Activated CD8-positive, alpha-beta memory T cell treated with anti-CD3 and anti-CD28 coated beads, Interleukin-2, amount 50 U/mL, for 1 hour (primary cell): ENCODE results near the gene EFNA2.

Source experiments
- DNase-seq: peaks from one replicate; pipeline ENCODE4 v3.0.0-alpha.2; 2020; ENCODE audit errors: extremely low read depth

Gene EFNA2

GRCh38 chr19:1284293-1284978 lies 1.2 kb upstream of the EFNA2 start:
- no peak for DNase-seq

GRCh38 chr19:1284979-1285736 lies 515 bp upstream of the EFNA2 start:
- DNase-seq: no peak

GRCh38 chr19:1286487-1287353 lies 1.0 kb downstream of the EFNA2 start:
- no peak for DNase-seq

GRCh38 chr19:1287354-1288225 lies 1.9 kb downstream of the EFNA2 start:
- no peak for DNase-seq

GRCh38 chr19:1288226-1288612 lies 2.5 kb downstream of the EFNA2 start:
- DNase-seq: no peak

GRCh38 chr19:1288833-1289685 lies 3.4 kb downstream of the EFNA2 start:
- DNase-seq: no peak

DNA sequence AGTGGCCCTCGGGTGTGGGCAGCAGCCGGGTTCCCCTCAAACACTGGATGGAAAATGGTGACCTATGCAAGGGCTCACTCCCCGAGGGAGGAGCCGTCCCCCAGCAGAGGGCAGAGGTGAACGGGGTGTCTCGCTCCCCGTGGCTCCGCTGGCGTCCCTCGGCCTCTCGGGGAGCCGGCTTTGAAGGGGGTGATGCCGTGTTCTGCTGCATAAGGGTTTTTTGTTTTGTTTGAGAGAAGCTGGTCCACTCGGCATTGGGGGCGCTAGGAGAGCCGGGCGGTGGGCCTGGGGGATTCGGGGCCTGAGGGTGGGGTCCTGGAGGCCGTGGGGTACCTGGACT lies 4.0 kb downstream of the EFNA2 start:
- no peak for DNase-seq

GRCh38 chr19:1290196-1290702 lies 4.6 kb downstream of the EFNA2 start:
- DNase-seq: no peak

GRCh38 chr19:1290703-1291651 lies 5.3 kb downstream of the EFNA2 start:
- no peak for DNase-seq

- DNase-seq: no peak
These were observed 6.2 kb downstream of the EFNA2 start for GRCh38 chr19:1291761-1292418.

- no peak for DNase-seq
These were observed 6.9 kb downstream of the EFNA2 start for GRCh38 chr19:1292419-1293151.

DNA sequence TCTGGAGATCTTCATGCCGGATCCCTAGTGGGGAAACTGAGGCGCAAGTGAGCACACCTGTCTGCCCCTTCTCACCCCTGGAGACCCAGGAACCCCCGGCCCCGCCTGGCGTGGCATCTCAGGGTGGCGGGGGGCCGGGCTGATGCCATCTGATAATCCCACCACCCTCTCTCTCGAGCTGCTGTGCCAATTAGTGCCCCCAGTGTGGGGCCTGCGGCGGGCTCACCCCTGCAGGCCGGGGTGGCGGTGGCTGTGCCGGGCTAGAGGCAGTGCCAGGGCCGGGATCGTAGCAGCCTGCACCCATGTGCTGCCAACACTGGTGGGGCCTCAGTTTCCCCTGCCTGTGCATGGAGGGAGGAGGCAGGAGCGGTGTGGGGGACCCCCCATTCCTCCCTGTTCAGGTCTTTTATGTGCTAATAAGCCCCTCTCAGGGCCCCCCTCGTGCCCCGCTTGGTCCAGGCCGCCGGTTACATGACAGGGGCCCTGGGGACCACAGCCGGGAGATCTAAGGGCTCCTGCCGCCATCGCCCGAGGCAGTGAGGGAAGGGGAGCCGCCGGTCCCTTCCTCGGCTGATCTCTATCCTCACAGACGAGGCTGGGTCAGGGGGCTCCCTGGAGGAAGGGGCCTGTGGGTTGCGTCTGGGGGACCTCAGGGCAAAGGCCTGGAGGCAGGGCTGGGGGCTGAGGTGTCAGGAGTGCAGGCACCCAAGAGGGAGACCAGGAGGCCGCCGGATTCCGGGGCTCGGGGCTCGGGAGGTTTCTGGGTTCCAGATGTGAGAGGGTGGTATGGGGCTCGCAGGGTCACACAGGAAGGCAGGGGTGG lies 8.3 kb downstream of the EFNA2 start:
- no peak for DNase-seq

GRCh38 chr19:1294688-1295087 lies 9.0 kb downstream of the EFNA2 start:
- no peak for DNase-seq

- no peak for DNase-seq
These were observed 9.7 kb downstream of the EFNA2 start for GRCh38 chr19:1295169-1296012.

GRCh38 chr19:1296078-1296477 lies 10.4 kb downstream of the EFNA2 start:
- DNase-seq: no peak

- no peak for DNase-seq
These were observed 11.1 kb downstream of the EFNA2 start for GRCh38 chr19:1296575-1297271.
